SHP77 treated with DMSO at 0.1 percent for 48 hours (cell line): ENCODE results near the gene ZNF680.
"Not testable (repeated sequence)": the region's sequence is repeated elsewhere in the genome, so short reads cannot be mapped to it uniquely, and the experiment has no call there.

Experiments
- DNase-seq: peaks from one replicate; lab custom pipeline; 2025; lab: John Stamatoyannopoulos, UW

The ZNF680 gene

GRCh38 chr7:64557601-64558322, 5.1 kb downstream of the ZNF680 start:
- DNase-seq, result no peak

- DNase-seq, result no peak
Observed at GRCh38 chr7:64555046-64555445, 7.8 kb downstream of the ZNF680 start.

- DNase-seq, result not testable (repeated sequence)
Observed at GRCh38 chr7:64554188-64554587, 8.7 kb downstream of the ZNF680 start.

DNA sequence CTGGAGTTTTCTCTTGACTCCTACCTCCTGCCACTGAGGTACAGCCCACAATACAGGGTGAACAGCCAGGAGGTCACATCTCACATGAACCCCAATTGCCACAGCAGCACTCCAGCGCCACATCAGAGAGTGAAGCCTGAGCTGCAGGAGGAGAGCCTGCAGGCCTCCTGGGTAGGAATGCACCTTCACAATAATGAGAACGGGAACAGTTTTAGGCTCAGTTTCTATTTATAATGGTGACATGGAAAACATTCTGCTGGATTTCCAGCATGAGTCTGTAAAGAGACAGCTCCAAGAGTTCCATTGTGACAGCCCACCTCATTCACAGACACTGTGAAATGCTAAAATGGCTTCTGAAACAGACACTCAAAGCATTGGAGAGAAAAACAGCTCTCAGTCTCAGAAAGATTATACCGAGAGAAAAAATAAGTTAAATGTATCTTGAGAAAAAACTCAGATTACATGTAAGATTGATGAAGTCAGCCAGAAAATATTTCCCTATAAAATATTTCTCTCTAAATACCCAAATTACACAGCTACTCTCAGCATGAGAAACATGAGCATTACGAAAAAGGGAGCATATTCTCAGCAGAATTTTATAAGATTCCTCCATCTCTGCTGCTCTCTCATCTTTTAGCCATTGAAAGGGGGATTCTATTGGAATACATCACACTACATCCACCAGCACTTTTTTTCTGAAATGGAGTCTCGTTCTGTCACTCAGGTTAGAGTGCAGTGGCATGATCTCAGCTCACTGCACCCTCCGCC, 11.3 kb downstream of the ZNF680 start:
- no peak for DNase-seq

GRCh38 chr7:64544010-64544409, 18.9 kb downstream of the ZNF680 start:
- DNase-seq, result no peak

DNA sequence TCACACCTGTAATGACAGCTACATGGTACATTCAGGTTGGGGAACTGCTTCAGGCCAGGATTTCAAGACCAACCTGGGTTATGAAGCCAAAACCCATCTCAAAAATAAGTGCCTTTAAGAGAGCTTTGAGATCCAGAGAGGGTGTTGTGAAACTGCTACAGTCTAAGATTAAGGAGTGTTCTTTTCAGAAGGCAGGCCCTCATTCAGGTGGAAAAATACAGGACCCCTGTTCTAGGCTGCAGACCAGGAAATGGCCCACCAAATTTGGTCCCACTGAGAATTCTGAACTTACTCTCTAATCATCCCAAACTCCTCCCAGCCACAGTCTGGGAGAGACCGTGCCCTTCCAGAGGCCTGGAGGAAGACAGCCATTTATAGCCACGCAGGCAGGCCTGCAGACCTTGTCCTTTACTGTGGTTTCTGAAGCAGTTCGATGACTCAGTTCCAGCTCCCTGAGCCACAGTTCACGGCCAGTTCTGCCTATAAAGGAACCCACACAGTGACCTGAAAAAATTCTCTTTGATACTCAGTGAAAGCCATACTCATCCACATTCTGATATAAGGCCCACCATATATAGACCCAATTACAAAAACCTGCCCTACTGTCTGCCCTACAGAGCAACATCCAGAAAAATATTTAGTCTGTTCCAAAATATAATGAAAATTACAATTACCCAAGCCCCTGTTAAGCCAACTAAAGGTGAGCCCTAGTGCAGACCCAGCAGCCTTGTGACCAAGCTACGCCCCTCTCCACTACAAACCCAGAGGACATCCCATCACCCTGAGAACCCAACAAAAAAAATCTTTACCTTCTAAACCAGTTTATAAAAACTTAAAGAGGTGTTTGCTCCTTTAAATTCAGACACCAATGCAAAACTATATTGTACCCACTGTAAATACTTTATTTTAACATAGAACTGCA, 21.2 kb downstream of the ZNF680 start:
- no peak for DNase-seq

- no peak for DNase-seq
Observed at GRCh38 chr7:64533756-64534155, 29.1 kb downstream of the ZNF680 start.

GRCh38 chr7:64528770-64529169, 34.1 kb downstream of the ZNF680 start:
- DNase-seq, result no peak

- no peak for DNase-seq
Observed at GRCh38 chr7:64521409-64521984, 41.4 kb downstream of the ZNF680 start.

DNA sequence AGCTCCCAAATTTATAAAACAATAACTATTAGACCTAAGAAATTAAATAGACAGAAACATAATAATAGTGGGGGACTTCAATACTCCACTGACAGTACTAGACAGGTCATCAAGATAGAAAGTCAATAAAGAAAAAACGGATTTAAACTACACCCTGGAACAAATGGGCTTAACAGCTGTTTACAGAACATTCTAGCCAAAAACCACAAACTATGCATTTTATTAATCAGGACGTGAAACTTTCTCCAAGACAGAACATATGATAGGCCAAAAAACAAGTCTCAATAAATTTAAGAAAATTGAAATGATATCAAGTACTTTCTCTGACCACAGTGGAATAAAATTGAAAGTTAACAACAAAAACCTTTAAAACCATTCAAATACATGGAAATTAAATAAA, 46.4 kb downstream of the ZNF680 start:
- no peak for DNase-seq

DNA sequence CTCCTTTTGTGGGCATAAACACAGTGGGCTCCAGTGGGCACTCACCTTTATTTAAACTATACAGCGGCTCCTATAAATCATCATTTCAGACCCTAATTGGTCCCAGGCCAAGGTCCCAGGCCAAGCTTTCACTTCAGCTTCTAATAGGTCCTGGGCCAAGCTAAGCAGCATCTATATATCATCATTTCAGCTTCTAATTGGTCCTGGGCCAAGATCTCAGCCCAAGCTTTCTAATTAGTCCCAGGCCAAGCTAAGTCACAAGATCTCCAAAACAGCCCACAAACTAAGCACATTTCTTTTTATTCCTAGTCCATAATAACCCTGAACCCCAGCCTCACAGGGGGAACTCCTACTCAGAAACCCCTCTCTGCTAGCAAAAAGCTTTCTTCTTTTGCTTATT, 47.1 kb downstream of the ZNF680 start:
- no peak for DNase-seq

GRCh38 chr7:64515330-64515729, 47.5 kb downstream of the ZNF680 start:
- DNase-seq, result no peak

- DNase-seq, result no peak
Observed at GRCh38 chr7:64509583-64509982, 53.3 kb downstream of the ZNF680 start.

DNA sequence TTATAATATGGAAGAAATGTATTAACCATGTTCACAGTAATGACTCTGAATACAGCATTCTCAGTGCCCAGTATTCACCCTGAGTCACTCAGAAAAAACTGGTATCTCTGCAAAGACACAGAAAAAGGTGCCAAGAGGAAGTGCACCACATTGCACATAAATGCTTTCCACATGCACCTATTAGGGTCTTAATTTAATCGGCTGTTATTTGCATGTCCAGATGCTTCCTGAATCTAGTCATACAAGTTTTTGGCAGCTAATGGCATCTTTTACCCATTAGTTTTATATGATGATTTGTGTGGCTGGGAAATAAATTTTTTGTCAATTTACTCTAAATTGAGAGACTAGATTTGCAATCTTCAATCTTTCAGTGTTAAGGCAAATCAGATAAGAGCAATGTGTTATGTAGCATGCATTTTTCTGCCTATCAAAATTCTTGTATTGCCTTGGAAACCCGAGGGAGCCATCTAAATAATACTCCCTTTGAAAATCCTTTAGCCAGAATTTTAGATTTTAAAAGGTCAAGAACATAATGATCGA, 58.2 kb downstream of the ZNF680 start:
- no peak for DNase-seq

DNA sequence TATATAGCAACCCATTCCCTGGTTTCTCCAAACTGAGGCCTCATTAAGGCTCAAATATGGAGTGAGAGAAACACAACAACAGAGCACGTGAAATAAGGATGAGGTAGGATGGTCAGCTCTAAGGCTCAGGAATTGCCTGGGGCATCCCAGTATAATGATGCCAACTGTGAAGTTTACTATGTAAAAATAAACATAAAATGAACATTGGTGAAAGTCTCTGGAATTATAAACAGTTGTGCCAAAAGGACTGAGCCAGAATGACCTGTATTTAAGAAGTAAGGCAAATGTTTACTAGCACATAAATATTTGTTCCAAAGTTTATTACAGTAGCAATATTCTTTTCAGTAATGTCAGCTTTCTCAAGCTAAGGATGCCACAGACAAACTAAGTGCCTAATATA, 64.6 kb downstream of the ZNF680 start:
- DNase-seq, result no peak

GRCh38 chr7:64494912-64495461, 67.9 kb downstream of the ZNF680 start:
- DNase-seq, result no peak

- no peak for DNase-seq
Observed at GRCh38 chr7:64485623-64486022, 77.2 kb downstream of the ZNF680 start.
